Stimulated activated CD4-positive, alpha-beta T cell treated with anti-CD3 and anti-CD28 coated beads, Interleukin-15, amount 100 ng/mL, for 24 hours (primary cell): ENCODE data around the gene OBSCN.

Experiments used
- DNase-seq: peaks from one replicate; pipeline ENCODE4 v3.0.0-alpha.2; 2020

OBSCN gene

GRCh38 chr1:228207851-228208821 is at the start of gene OBSCN:
Gene OBSCN (plus strand): TSS chr1:228208044. CDS start chr1:228211784, 3,740 bp downstream.
- DNase-seq: no peak

GRCh38 chr1:228158151-228159007 is 49.5 kb upstream of the OBSCN start:
- DNase-seq: no peak

- no peak for DNase-seq
These were observed 48.7 kb upstream of the OBSCN start for GRCh38 chr1:228159008-228159665.

- no peak for DNase-seq
These were observed 47.6 kb upstream of the OBSCN start for GRCh38 chr1:228160201-228160761.

- DNase-seq: no peak
These were observed 46.5 kb upstream of the OBSCN start for GRCh38 chr1:228161362-228161761.

GRCh38 chr1:228161866-228162265 is 46.0 kb upstream of the OBSCN start:
- no peak for DNase-seq

GRCh38 chr1:228162286-228163006 is 45.4 kb upstream of the OBSCN start:
- no peak for DNase-seq

- DNase-seq: no peak
These were observed 44.7 kb upstream of the OBSCN start for GRCh38 chr1:228163007-228163753.

- DNase-seq: no peak
These were observed 43.9 kb upstream of the OBSCN start for GRCh38 chr1:228163776-228164519.

- no peak for DNase-seq
These were observed 43.1 kb upstream of the OBSCN start for GRCh38 chr1:228164561-228165371.

- DNase-seq: peak; percentile 99
These were observed 42.3 kb upstream of the OBSCN start, which contains the start of gene IBA57 for GRCh38 chr1:228165372-228166169. Gene IBA57 (plus strand): TSS chr1:228165804. CDS start chr1:228165817, 13 bp downstream.

GRCh38 chr1:228166170-228166936 is 41.5 kb upstream of the OBSCN start:
- DNase-seq: peak; percentile 63

GRCh38 chr1:228168563-228169270 is 39.1 kb upstream of the OBSCN start:
- DNase-seq: no peak

- DNase-seq: no peak
These were observed 38.5 kb upstream of the OBSCN start for GRCh38 chr1:228169345-228169744.

- no peak for DNase-seq
These were observed 37.2 kb upstream of the OBSCN start for GRCh38 chr1:228170666-228171065.

- DNase-seq: no peak
These were observed 36.5 kb upstream of the OBSCN start for GRCh38 chr1:228171221-228171891.
